Activated T-helper 1 cell treated with Interleukin-2 at 50 U/mL for 16 hours (primary cell): Measurements from ENCODE around the gene SYT14.
"Not testable (repeated sequence)": the region's sequence is repeated elsewhere in the genome, so short reads cannot be mapped to it uniquely, and the experiment has no call there.

ENCODE experiments used
- DNase-seq: peaks from one replicate; pipeline ENCODE4 v3.0.0-alpha.2; 2020; ENCODE audit warnings: low read depth

The SYT14 gene

DNA sequence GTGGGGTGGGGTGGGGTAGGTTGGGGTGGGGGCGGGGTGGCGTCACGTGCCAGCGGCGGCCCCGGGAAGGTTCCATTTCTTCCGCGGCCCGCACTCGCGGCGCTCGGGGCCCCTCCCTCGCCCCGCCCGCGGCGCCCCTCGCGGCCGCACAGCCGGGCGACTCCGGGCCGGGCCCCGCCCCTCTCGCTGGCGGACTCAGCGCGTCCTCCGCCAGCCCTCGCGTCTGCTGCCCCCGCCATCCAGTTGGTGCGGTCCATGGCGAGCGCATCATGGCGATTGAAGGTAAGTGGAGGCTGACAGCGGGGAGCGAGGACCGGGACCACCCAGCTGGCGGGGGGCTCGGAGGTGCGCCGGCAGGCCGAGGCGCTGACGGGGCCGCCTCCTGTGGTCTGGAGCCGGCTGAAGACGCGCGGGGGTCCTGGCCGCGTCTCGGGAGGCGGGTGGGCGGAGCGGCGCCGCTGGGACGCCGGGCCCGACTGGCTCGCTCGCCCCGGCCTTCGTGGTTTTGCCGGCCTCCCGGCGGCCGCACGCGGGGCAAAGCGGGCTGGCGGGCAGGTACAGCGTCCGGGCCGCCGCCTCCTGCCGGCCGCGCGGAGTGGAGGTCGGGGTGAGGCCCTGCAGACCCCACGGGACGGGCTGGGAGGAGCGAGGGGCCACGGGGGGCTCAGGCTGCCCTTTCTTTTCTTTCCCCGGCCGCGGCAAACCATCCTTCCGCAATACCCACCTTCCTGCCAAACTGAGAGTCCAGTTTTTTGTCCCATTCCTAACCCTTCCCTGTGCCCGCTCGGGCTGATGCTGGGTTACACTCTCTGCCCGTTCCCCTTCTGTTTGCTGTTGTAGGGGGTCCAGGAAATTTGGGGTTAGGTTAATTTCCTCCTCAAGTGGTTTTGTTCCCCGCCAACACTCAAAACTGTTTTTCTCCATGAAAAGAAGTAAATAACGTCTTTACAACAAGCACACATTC is at the start of gene SYT14:
SYT14 (plus strand) TSS at position 222 of the 964 bp plus-strand sequence; CDS start at position 270, 48 bp downstream.
- no peak for DNase-seq

GRCh38 chr1:209888291-209889076 is 49.5 kb upstream of the SYT14 start:
- DNase-seq = not testable (repeated sequence)

DNA sequence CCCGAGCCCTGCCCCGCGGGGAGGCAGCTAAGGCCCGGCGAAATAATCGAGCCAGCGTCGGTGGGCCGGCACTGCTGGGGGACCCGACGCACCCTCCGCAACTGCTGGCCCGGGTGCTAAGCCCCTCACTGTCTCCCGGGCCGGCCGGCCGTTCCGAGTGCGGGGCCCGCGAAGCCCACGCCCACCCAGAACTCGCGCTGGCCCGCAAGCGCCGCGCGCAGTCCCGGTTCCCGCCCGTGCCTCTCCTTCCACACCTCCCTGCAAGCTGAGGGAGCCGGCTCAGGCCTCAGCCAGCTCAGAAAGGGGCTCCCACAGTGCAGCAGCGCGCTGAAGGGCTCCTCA is 49.0 kb upstream of the SYT14 start:
- no peak for DNase-seq

GRCh38 chr1:209890641-209891330 is 47.2 kb upstream of the SYT14 start:
- DNase-seq = no peak

- no peak for DNase-seq
Measured at GRCh38 chr1:209893751-209894150, 44.3 kb upstream of the SYT14 start.

GRCh38 chr1:209895709-209896108 is 42.3 kb upstream of the SYT14 start:
- no peak for DNase-seq

GRCh38 chr1:209896346-209896745 is 41.7 kb upstream of the SYT14 start:
- no peak for DNase-seq

GRCh38 chr1:209898271-209898670 is 39.7 kb upstream of the SYT14 start:
- not testable (repeated sequence) for DNase-seq

DNA sequence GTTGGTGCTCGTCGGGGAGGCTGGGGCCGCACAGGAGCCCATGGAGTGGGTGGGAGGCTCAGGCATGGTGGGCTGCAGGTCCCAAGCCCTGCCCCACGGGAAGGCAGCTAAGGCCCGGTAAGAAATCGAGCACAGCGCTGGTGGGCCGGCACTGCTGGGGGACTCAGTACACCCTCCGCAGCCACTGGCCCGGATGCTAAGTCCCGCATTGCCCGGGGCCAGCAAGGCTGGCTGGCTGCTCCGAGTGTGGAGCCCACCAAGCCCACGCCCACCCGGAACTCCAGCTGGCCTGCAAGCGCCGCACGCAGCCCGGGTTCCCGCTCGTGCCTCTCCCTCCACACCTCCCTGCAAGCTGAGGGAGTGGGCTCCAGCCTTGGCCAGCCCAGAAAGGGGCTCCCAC is 39.2 kb upstream of the SYT14 start:
- DNase-seq = not testable (repeated sequence)

- DNase-seq = no peak
Measured at GRCh38 chr1:209899948-209900347, 38.1 kb upstream of the SYT14 start.

DNA sequence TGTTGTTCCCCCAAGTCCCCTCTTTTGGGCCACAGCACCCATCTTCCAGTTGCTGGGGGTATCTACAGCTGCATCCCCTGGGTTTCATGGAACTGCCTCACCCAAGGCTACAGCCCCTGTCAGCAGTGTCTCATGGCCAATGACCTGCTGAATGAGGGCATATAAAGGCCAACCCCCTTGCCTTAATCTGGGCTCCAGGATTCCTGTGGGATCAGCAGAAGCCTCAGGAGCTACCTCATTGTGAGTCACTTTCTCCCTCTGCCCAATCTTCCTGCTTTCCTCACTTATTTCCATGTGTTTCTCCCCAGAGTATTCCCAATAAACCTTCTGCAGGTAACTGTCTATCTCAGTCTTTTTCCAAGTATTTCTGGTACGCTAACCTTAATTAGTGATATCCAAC is 37.3 kb upstream of the SYT14 start:
- DNase-seq = no peak

DNA sequence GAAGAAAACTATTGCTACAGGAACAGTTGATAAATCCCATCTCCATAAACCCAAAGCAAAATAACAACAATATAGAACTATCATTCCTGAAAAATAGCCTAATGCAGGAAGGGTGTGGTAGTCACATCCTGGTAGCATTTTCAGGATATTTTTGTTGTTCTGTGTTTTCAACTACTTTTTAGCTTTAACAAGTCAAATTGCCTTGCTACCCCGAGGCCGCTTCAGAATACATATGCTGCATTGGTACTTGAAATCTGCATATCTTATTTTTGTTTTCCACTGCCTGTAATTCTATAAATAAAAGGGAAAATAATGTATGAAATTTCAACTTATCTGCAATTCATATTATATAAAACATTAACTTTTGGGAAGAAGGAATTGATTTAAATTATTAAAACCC is 36.8 kb upstream of the SYT14 start:
- DNase-seq = no peak

GRCh38 chr1:209904774-209905173 is 33.2 kb upstream of the SYT14 start:
- not testable (repeated sequence) for DNase-seq

GRCh38 chr1:209911746-209912145 is 26.3 kb upstream of the SYT14 start:
- DNase-seq = no peak

DNA sequence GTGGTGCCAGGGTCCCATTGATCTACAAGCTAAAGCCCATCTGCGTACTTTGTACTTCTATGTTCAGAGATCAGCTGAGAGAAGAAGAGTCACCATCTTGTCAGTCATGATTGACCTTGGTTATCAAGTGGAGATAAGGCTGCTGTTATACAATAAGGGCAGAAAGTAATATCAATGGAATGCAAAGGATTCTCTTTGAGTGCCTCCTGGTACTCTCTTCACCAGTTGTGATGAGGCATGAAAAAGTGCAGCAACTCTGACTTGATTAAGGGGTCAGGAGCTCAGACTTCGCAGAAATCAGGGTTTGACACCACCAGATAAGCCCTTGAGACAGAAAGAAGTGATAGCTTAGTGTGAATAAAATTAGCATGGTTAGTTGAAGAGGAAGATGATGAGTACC is 25.7 kb upstream of the SYT14 start:
- no peak for DNase-seq

DNA sequence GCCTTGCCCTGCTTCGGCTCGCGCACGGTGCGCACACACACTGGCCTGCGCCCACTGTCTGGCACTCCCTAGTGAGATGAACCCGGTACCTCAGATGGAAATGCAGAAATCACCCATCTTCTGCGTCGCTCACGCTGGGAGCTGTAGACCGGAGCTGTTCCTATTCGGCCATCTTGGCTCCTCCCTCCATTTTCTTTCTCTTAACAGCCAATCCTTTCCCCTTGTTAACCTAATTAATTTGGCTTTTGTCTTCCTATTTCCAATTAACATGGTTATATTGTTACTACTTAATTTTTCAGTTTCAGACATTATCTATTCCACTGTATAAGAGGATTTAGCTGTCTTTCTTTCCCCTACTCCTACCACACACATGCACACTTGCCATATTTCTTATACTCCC is 18.4 kb upstream of the SYT14 start:
- not testable (repeated sequence) for DNase-seq

DNA sequence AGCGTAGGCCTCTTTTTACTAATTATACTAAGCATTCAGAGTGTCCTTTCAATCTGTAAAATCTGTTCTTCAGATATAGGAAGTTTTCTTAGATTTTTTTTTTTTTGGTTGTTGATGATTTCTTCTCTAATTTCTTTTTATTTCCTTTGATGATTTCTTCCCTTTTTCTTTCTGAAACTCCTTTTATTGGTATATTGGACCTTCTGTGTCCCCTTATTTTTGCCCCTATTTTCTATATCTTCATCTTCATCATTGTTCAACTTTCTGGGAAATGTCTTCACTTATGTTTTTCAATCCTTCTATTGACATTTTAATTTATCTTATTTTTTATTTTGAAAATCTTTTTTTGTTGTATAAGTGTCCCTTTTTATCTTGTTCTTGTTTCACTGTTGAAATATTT is 17.2 kb upstream of the SYT14 start:
- DNase-seq = no peak

GRCh38 chr1:209924390-209924789 is 13.6 kb upstream of the SYT14 start:
- DNase-seq = no peak

DNA sequence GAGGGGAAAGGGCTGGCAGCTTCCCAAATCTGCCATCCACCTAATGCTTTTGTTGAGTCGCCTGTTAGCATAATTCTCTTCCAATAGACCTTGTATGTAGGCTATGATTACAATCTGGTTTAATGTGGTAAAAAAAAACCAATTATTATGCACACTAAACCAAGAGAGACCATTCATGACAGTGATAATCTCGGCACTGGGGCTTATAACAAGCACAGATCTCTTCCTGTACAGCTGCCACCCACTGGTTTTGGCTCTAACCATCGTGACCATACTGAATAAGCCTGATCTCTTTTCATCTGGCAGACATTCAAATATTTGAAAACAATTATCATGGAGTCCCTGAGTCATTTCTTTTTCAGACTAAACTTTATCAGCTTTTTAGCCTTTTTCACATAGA is 12.0 kb upstream of the SYT14 start:
- DNase-seq = no peak

DNA sequence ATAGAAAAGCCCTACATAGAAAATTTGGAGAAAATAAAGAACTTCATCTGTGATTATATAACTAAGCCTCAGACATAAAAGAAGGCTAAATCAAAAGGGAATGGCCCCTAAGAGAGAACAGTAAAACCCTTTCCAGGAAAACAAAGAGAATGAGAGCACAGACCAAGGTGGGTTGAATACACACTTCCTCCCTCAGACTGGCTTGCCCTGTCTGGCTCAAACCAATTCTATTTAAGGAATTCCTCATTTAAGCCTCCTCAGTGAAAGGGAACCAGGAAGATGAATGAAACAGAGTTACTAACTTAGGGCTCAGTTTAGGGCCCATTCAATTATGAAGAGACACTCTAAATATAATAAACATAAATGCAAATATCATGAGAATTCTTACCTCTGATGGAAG is 10.6 kb upstream of the SYT14 start:
- no peak for DNase-seq

DNA sequence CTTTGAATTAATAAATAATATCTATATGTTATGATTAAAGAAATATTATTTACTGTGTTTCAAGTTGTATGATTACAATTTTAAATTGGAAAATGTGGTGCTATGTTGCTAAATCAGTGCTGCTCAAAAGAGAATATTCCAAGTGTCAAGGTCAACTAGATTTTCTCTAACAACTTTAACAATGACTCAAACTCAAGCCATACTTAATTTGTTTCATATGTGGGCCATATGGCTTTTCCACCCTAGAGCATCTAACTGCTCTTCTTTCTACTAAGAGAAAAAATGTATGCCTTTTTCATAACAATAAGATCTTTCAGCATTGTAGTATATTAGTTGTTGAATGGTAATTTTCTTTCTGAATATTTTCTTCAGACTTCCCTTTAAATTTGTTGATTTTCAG is 8.3 kb upstream of the SYT14 start:
- no peak for DNase-seq

DNA sequence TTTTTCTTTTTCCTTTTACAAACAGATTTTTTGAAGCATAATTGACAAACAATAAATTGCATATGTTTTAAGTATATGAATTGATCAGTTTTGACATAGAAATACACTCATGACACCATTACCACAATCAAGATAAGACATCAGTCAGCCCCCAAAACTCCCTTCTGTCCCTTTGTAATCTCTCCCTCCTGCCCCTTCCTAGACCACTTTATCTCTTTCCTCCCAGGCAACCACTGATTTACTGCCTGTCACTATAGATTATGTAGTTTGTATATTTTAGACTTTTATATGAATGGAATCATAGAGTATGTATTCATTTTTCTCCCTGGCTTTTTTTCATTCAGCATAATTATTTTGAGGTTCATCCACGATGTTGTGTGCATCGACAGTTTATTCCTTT is 6.9 kb upstream of the SYT14 start:
- no peak for DNase-seq

DNA sequence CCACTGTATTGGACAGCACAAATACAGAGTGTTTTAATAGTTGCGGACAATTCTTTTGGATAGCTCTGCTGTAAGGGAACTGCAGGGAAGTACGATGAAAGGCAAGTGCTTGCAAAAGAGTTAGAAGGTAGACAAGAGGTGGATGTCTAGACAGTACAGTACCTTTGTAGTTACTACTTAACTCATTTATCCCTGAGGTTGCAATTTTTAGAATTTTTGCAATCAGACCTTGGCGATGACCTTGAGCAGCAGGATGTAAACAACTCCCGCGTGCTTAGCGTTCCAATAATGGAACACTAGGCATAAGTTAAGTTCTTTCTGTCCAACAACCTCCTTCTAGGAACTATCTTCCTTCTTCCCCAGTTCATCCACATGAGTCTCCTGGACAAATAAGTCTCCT is 1.9 kb upstream of the SYT14 start:
- no peak for DNase-seq
